OCI-LY1 (cell line): ENCODE measurements around the gene SOX18.

Source experiments
- H2AFZ ChIP-seq: fragments of 200-600 bp; sonication (generic), shearing (Covaris generic); 2 replicates; pipeline ENCODE4 v1.6.0; 2014; ENCODE audit warnings: antibody characterized with exemption, mild to moderate bottlenecking, low read length
- H3F3A ChIP-seq: fragments of 200-600 bp; sonication (generic), shearing (Covaris generic); 2 replicates; pipeline ENCODE4 v1.6.0; 2014; ENCODE audit warnings: mild to moderate bottlenecking, antibody characterized with exemption, low read length, moderate library complexity; ENCODE audit not compliant: insufficient read depth
- H3K27ac ChIP-seq: fragments of 200-600 bp; sonication (generic); 2 replicates; pipeline ENCODE4 v1.5.1; 2014; ENCODE audit warnings: low read length, mixed run types, mild to moderate bottlenecking, low read depth; ENCODE audit not compliant: poor library complexity, severe bottlenecking
- H3K27me3 ChIP-seq: fragments of 200-600 bp; sonication (generic); 2 replicates; pipeline ENCODE4 v1.6.0; 2014; ENCODE audit warnings: antibody characterized with exemption, mild to moderate bottlenecking, low read length, moderate library complexity; ENCODE audit not compliant: insufficient read depth
- H3K36me3 ChIP-seq: fragments of 200-600 bp; sonication (generic); 2 replicates; pipeline ENCODE4 v1.6.1; 2014; ENCODE audit warnings: mild to moderate bottlenecking, antibody characterized with exemption, low read length, moderate library complexity, mixed read lengths; ENCODE audit not compliant: insufficient read depth
- H3K4me1 ChIP-seq: fragments of 200-600 bp; sonication (generic); 2 replicates; pipeline ENCODE4 v1.5.1; 2014; ENCODE audit warnings: mild to moderate bottlenecking, low read length, moderate library complexity; ENCODE audit not compliant: insufficient read depth, severe bottlenecking
- H3K4me2 ChIP-seq: fragments of 200-600 bp; sonication (generic), shearing (Covaris generic); 2 replicates; pipeline ENCODE4 v1.6.1; 2014; ENCODE audit warnings: low read length
- H3K4me3 ChIP-seq: fragments of 200-600 bp; sonication (generic); 2 replicates; pipeline ENCODE4 v1.5.1; 2014; ENCODE audit warnings: low read length, low read depth, mild to moderate bottlenecking, mixed read lengths; ENCODE audit not compliant: poor library complexity, severe bottlenecking
- H3K79me2 ChIP-seq: fragments of 200-600 bp; shearing (Covaris generic); 2 replicates; pipeline ENCODE4 v1.6.1; 2016; ENCODE audit warnings: mixed run types, low read length, mixed read lengths; ENCODE audit not compliant: insufficient read depth
- H3K9ac ChIP-seq: fragments of 200-600 bp; sonication (generic), shearing (Covaris generic); 2 replicates; pipeline ENCODE4 v1.6.1; 2014; ENCODE audit warnings: mild to moderate bottlenecking, low read length, mixed read lengths
- H3K9me2 ChIP-seq: fragments of 200-600 bp; sonication (generic), shearing (Covaris generic); 2 replicates; pipeline ENCODE4 v1.6.1; 2014; ENCODE audit warnings: low read depth, mild to moderate bottlenecking, low read length, mixed read lengths
- H3K9me3 ChIP-seq: fragments of 200-600 bp; shearing (Covaris generic); 2 replicates; pipeline ENCODE4 v1.6.1; 2014; ENCODE audit warnings: low read length, mixed read lengths
- H4K20me1 ChIP-seq: fragments of 200-600 bp; sonication (generic), shearing (Covaris generic); 2 replicates; pipeline ENCODE4 v1.6.0; 2016; ENCODE audit warnings: mild to moderate bottlenecking, low read length; ENCODE audit not compliant: insufficient read depth
- CTCF ChIP-seq: fragments of 200-600 bp; sonication (generic), shearing (Covaris generic); IDR thresholded peaks from 2 replicates; pipeline ENCODE4 v1.5.1; 2017; ENCODE audit warnings: mild to moderate bottlenecking, antibody characterized with exemption, low read length, moderate library complexity, mixed read lengths
- EZH2 ChIP-seq: fragments of 200-600 bp; sonication (generic), shearing (Covaris generic); IDR thresholded peaks from 2 replicates; pipeline ENCODE4 v1.8.0; 2017; ENCODE audit warnings: borderline replicate concordance, mixed run types, mild to moderate bottlenecking, antibody characterized with exemption, low read length, moderate library complexity, mixed read lengths

The SOX18 gene

GRCh38 chr20:64047968-64048401 lies 1.5 kb downstream of the SOX18 start:
- H4K20me1 ChIP-seq = no peaks in the 10 kb centered on the region
- H3K27me3 ChIP-seq = peaks cover 15% of the 10 kb centered on the region; the same call in 1 of the 2 replicates
- H3K4me3 ChIP-seq = no peak overlapping the region
- no peak overlapping the region for H3K4me2 ChIP-seq
- TF ChIP-seq CTCF (no peak), EZH2 (no peak)
- H3K27ac ChIP-seq = no peak overlapping the region
- H3K4me1 ChIP-seq = no peaks in the 10 kb centered on the region
- H3K79me2 ChIP-seq = no peaks in the 10 kb centered on the region
- H2AFZ ChIP-seq = no peak overlapping the region
- H3K36me3 ChIP-seq = no peaks in the 10 kb centered on the region
- no peak overlapping the region for H3K9ac ChIP-seq
- H3F3A ChIP-seq = no peaks in the 10 kb centered on the region
- H3K9me3 ChIP-seq = no peaks in the 10 kb centered on the region
- H3K9me2 ChIP-seq = no peaks in the 10 kb centered on the region

GRCh38 chr20:64047046-64047389 lies 2.4 kb downstream of the SOX18 start:
- no peak overlapping the region for H3K4me2 ChIP-seq
- no peak for TF ChIP-seq EZH2
- TF ChIP-seq CTCF = no peak
- no peaks in the 10 kb centered on the region for H3K9me3 ChIP-seq
- peaks cover 4% of the 10 kb centered on the region for H3K4me1 ChIP-seq
- no peak overlapping the region for H3K9ac ChIP-seq
- no peaks in the 10 kb centered on the region for H3K9me2 ChIP-seq
- H3K36me3 ChIP-seq = no peaks in the 10 kb centered on the region
- H3K27ac ChIP-seq = no peak overlapping the region
- H2AFZ ChIP-seq = no peak overlapping the region
- H3K27me3 ChIP-seq = peaks cover 9% of the 10 kb centered on the region; the same call in 1 of the 2 replicates
- H3F3A ChIP-seq = no peaks in the 10 kb centered on the region
- H4K20me1 ChIP-seq = no peaks in the 10 kb centered on the region
- no peak overlapping the region for H3K4me3 ChIP-seq
- H3K79me2 ChIP-seq = no peaks in the 10 kb centered on the region

- Histone ChIP-seq H3K4me2 (no peak overlapping the region), H3K9me3 (no peaks in the 10 kb centered on the region), H3K4me3 (no peak overlapping the region), H3K9ac (no peak overlapping the region), H3K27ac (no peak overlapping the region), H4K20me1 (no peaks in the 10 kb centered on the region), H3K4me1 (peaks cover 10% of the 10 kb centered on the region), H3K9me2 (no peaks in the 10 kb centered on the region), H3K36me3 (no peaks in the 10 kb centered on the region), H2AFZ (no peak overlapping the region), H3F3A (no peaks in the 10 kb centered on the region), H3K27me3 (peaks cover 14% of the 10 kb centered on the region; the same call in 1 of the 2 replicates), H3K79me2 (no peaks in the 10 kb centered on the region)
- TF ChIP-seq CTCF (no peak), EZH2 (no peak)
Measured at GRCh38 chr20:64045346-64046011, 4.0 kb downstream of the SOX18 start.
